Neural cell (in vitro differentiated cells): Measurements from ENCODE around the gene CPSF3.

ENCODE experiments used
- EP300 ChIP-seq: fragments of 450-650 bp; conservative IDR thresholded peaks from 2 replicates; pipeline ENCODE4 v1.6.1; 2014; ENCODE audit warnings: antibody characterized with exemption, mild to moderate bottlenecking, moderate library complexity; ENCODE audit not compliant: poor library complexity, severe bottlenecking
- EZH2 ChIP-seq: fragments of 200-600, 300-800 bp; shearing (Covaris generic), sonication (generic); IDR thresholded peaks from 2 replicates; pipeline ENCODE4 v1.6.1; 2014; ENCODE audit warnings: antibody characterized with exemption, low read length, borderline replicate concordance, mild to moderate bottlenecking; ENCODE audit not compliant: insufficient read depth, poor library complexity, severe bottlenecking
- MXI1 ChIP-seq: fragments of 450-650 bp; conservative IDR thresholded peaks from 2 replicates; pipeline ENCODE4 v1.6.1; 2014; ENCODE audit warnings: antibody characterized with exemption, mild to moderate bottlenecking; ENCODE audit not compliant: poor library complexity, severe bottlenecking
- POLR2AphosphoS5 ChIP-seq: IDR thresholded peaks from 2 replicates; pipeline ENCODE4 v1.6.1; 2012
- TF ChIP-seq, protein P1 (sequence below): fragments of 450-650 bp; IDR thresholded peaks from 2 replicates; pipeline ENCODE4 v1.5.1; 2014; ENCODE audit warnings: antibody characterized with exemption, mild to moderate bottlenecking, moderate library complexity; ENCODE audit not compliant: poor library complexity, severe bottlenecking

DNA sequence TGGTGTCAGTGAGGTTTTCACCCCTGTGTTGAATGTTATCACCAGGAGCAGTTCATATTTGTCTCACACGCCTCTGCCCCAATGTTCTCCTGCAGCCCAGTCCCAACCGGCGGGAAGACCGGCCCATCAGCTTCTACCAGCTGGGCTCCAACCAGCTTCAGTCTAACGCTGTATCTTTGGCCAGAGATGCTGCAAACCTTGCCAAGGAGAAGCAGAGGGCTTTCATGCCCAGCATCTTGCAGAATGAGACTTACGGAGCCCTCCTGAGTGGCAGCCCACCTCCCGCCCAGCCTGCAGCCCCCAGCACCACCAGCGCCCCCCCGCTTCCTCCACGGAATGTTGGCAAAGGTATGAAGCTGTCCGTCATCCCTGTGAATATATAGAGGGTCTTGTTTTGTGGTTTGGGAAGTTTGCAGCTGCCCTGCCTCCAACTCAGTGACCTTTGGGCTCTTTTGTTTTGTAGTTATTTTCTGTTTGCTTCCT is 35.2 kb upstream of the CPSF3 start:
- no peak for TF ChIP-seq MXI1
- TF ChIP-seq, protein P1, sequence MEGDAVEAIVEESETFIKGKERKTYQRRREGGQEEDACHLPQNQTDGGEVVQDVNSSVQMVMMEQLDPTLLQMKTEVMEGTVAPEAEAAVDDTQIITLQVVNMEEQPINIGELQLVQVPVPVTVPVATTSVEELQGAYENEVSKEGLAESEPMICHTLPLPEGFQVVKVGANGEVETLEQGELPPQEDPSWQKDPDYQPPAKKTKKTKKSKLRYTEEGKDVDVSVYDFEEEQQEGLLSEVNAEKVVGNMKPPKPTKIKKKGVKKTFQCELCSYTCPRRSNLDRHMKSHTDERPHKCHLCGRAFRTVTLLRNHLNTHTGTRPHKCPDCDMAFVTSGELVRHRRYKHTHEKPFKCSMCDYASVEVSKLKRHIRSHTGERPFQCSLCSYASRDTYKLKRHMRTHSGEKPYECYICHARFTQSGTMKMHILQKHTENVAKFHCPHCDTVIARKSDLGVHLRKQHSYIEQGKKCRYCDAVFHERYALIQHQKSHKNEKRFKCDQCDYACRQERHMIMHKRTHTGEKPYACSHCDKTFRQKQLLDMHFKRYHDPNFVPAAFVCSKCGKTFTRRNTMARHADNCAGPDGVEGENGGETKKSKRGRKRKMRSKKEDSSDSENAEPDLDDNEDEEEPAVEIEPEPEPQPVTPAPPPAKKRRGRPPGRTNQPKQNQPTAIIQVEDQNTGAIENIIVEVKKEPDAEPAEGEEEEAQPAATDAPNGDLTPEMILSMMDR: no peak
- no peak for TF ChIP-seq EP300
- TF ChIP-seq EZH2: no peak
- TF ChIP-seq POLR2AphosphoS5: no peak
